DND-41 (cell line): ENCODE measurements around the gene SMIM43.
A peak's percentile ranks its signal among the peaks of the same experiment; 100 is the strongest.

ENCODE experiments used
- ATAC-seq: fragments of 200-7000 bp; cut with Tn5 transposase; 3 replicates; pipeline ENCODE4 v1.9.1; 2021; ENCODE audit warnings: low read depth; ENCODE audit not compliant: insufficient read depth
- DNase-seq: peaks from one replicate; pipeline ENCODE4 v3.0.0-alpha.2; 2020
- H2AFZ ChIP-seq: 2 replicates; pipeline ENCODE4 v1.6.0; 2012; ENCODE audit warnings: low read depth, low read length
- H3K27ac ChIP-seq: 2 replicates; pipeline ENCODE4 v1.5.1; 2012; ENCODE audit warnings: low read length, inconsistent platforms
- H3K27me3 ChIP-seq: fragments of 200-600 bp; sonication (generic); 2 replicates; pipeline ENCODE4 v1.6.0; 2012; ENCODE audit warnings: low read length, mild to moderate bottlenecking, inconsistent platforms; ENCODE audit not compliant: insufficient read depth, poor library complexity
- H3K36me3 ChIP-seq: 2 replicates; pipeline ENCODE4 v1.5.1; 2012; ENCODE audit warnings: low read length, inconsistent platforms; ENCODE audit not compliant: insufficient read depth
- H3K4me1 ChIP-seq: 2 replicates; pipeline ENCODE4 v1.5.1; 2012; ENCODE audit warnings: mild to moderate bottlenecking, low read length; ENCODE audit not compliant: insufficient read depth
- H3K4me2 ChIP-seq: 2 replicates; pipeline ENCODE4 v1.6.0; 2012; ENCODE audit warnings: mild to moderate bottlenecking, moderate library complexity, low read length, inconsistent platforms; ENCODE audit not compliant: insufficient read depth
- H3K4me3 ChIP-seq, 2 experiments: fragments of 200-600 bp in 1 of 2; shearing (Covaris generic) in 1 of 2; 2 replicates each; pipeline ENCODE4 v1.5.1; 2012 to 2016; ENCODE audit warnings: inconsistent platforms in 2 of 2, low read length in 2 of 2, mild to moderate bottlenecking in 2 of 2, low read depth in 1 of 2, moderate library complexity in 1 of 2
- H3K79me2 ChIP-seq: 2 replicates; pipeline ENCODE4 v1.6.0; 2012; ENCODE audit warnings: low read length, inconsistent platforms; ENCODE audit not compliant: insufficient read depth
- H3K9ac ChIP-seq: 2 replicates; pipeline ENCODE4 v1.6.0; 2012; ENCODE audit warnings: low read depth, mild to moderate bottlenecking, inconsistent platforms, low read length, moderate library complexity
- H3K9me3 ChIP-seq: 2 replicates; pipeline ENCODE4 v1.5.1; 2012; ENCODE audit warnings: low read length, moderate library complexity, mild to moderate bottlenecking, inconsistent platforms; ENCODE audit not compliant: insufficient read depth, severe bottlenecking
- H4K20me1 ChIP-seq: 2 replicates; pipeline ENCODE4 v1.6.0; 2012; ENCODE audit warnings: low read length; ENCODE audit not compliant: insufficient read depth
- EZH2 ChIP-seq: IDR thresholded peaks from 3 replicates; pipeline ENCODE4 v1.6.1; 2012; ENCODE audit warnings: borderline replicate concordance, low read depth, mild to moderate bottlenecking, moderate library complexity, low read length, inconsistent platforms; ENCODE audit not compliant: severe bottlenecking
- TF ChIP-seq, protein P1 (sequence below): IDR thresholded peaks from 2 replicates; pipeline ENCODE4 v1.5.1; 2012; ENCODE audit warnings: borderline replicate concordance, low read length, moderate library complexity, mild to moderate bottlenecking; ENCODE audit not compliant: poor library complexity, severe bottlenecking; ENCODE audit errors: extremely low read depth

The SMIM43 gene

GRCh38 chr4:121806411-121806810 lies 41.4 kb upstream of the SMIM43 start:
- Histone ChIP-seq H3K27ac (no peak overlapping the region), H3K4me1 (peaks cover 46% of the 10 kb centered on the region)
- DNase-seq: no peak

DNA sequence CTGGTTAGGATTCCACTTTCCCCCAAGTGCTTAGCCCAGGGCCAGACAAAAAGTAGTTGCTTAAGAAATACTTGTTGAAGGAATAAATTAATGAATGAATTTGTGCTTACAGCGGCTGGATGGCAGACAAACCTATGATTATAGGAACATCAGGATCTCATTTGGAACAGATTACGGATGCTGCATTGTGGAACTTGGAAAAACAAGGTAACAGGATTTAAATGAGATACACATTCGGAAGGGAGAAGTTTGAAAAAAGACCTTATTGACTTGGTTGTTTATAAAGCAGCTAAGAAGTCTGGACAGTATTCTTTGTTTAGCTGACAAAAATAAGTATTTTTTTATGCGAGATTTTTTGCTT lies 36.7 kb upstream of the SMIM43 start:
- peak overlapping the region; percentile 97 for H2AFZ ChIP-seq

More at GRCh38 chr4:121806411-121806810, 41.4 kb upstream of the SMIM43 start:
- no peak for ATAC-seq
- Histone ChIP-seq H3K4me3 (no peak overlapping the region), H3K9me3 (no peaks in the 10 kb centered on the region), H3K9ac (no peak overlapping the region), H4K20me1 (peaks cover 7% of the 10 kb centered on the region; the same call in 1 of the 2 replicates), H3K79me2 (peaks cover 61% of the 10 kb centered on the region), H3K4me2 (no peak overlapping the region), H3K27me3 (no peaks in the 10 kb centered on the region), H2AFZ (no peak overlapping the region), H3K36me3 (peaks cover 90% of the 10 kb centered on the region)
- TF ChIP-seq, protein P1, sequence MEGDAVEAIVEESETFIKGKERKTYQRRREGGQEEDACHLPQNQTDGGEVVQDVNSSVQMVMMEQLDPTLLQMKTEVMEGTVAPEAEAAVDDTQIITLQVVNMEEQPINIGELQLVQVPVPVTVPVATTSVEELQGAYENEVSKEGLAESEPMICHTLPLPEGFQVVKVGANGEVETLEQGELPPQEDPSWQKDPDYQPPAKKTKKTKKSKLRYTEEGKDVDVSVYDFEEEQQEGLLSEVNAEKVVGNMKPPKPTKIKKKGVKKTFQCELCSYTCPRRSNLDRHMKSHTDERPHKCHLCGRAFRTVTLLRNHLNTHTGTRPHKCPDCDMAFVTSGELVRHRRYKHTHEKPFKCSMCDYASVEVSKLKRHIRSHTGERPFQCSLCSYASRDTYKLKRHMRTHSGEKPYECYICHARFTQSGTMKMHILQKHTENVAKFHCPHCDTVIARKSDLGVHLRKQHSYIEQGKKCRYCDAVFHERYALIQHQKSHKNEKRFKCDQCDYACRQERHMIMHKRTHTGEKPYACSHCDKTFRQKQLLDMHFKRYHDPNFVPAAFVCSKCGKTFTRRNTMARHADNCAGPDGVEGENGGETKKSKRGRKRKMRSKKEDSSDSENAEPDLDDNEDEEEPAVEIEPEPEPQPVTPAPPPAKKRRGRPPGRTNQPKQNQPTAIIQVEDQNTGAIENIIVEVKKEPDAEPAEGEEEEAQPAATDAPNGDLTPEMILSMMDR: no peak
- no peak for TF ChIP-seq EZH2

DNA sequence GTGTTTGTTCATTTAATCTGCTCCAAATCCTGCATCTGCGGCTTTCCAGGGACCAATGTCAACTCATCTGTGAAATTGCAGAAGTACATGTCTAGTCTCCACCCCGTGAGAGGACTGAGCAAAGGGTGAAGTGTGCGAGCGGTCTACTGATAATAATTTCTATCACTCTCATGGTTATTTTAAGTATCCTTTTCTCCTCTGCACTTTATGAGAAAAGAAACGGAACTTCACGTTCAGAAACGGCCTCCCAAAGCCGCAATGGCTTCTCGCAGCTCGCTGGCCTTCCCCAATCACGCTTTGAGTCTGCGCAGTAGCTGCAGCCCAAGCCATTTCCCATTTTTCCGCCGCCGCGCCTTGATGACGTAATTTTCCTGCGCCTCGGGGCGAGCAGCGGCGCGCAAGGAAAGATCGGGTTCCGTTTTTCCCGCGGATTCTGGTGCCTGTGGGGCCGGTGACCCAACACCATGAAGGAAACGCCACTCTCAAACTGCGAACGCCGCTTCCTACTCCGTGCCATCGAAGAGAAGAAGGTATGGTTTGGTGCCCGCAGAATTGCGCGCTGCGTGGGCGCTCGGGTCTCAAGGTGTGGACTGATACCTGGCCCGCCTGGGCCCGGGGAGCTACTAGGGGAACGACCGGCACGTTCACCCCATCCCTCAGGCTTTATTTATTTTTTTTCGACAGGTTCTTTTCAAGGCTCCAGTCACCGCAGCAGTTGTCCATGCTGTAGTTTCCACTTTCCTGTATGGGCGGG lies 36.2 kb upstream of the SMIM43 start, which contains the start of gene EXOSC9:
Gene EXOSC9, plus strand, starts transcription at position 363 of the 754 bp plus-strand sequence. Its CDS starts 102 bp downstream, at position 465.
- TF ChIP-seq, protein P1: no peak
- no peak for TF ChIP-seq EZH2
- peak within 1 kb of the TSS; percentile 95 for H3K27ac ChIP-seq
- peak; percentile 94 for DNase-seq

More for the DNA sequence above, 36.7 kb upstream of the SMIM43 start:
- peaks cover 76% of the 10 kb centered on the region for H3K4me1 ChIP-seq
- ATAC-seq (no peak), DNase-seq (no peak)
- no peak for TF ChIP-seq EZH2
- TF ChIP-seq, protein P1: no peak
- H3K27ac ChIP-seq: peak overlapping the region; percentile 95
- peaks cover 46% of the 10 kb centered on the region for H3K36me3 ChIP-seq
- peak overlapping the region; percentile 90 to 93 for H3K4me3 ChIP-seq
- H3K9me3 ChIP-seq: no peaks in the 10 kb centered on the region
- peak overlapping the region; percentile 91 for H3K9ac ChIP-seq
- no peaks in the 10 kb centered on the region for H3K27me3 ChIP-seq
- H3K79me2 ChIP-seq: peaks cover 55% of the 10 kb centered on the region
- peaks cover 3% of the 10 kb centered on the region; the same call in 1 of the 2 replicates for H4K20me1 ChIP-seq
- H3K4me2 ChIP-seq: peak overlapping the region; percentile 64

More for the DNA sequence above, 36.2 kb upstream of the SMIM43 start, which contains the start of gene EXOSC9:
- H3K9me3 ChIP-seq: no peaks in the 10 kb centered on the region
- peak within 1 kb of the TSS; percentile 64 for H3K4me2 ChIP-seq
- peak; percentile 81 for ATAC-seq
- H3K36me3 ChIP-seq: peaks cover 41% of the 10 kb centered on the region
- H3K4me3 ChIP-seq: peak within 1 kb of the TSS; percentile 90 to 93
- peak within 1 kb of the TSS; percentile 97 for H2AFZ ChIP-seq
- no peaks in the 10 kb centered on the region for H3K27me3 ChIP-seq
- H3K4me1 ChIP-seq: peaks cover 81% of the 10 kb centered on the region
- peak within 1 kb of the TSS; percentile 91 for H3K9ac ChIP-seq
- H4K20me1 ChIP-seq: peaks cover 3% of the 10 kb centered on the region; the same call in 1 of the 2 replicates
- H3K79me2 ChIP-seq: peaks cover 52% of the 10 kb centered on the region
